Coronary artery (tissue), 2 donors: ENCODE data around the gene OSBPL3.

Experiments used
- DNase-seq: peaks from one replicate; pipeline ENCODE4 v3.0.0-alpha.2; 2017; ENCODE audit warnings: low spot score
- H3K27ac ChIP-seq, 2 donors: fragments of 200-600 bp; sonication (generic); one replicate each; pipeline ENCODE4 v1.5.1; 2016 to 2019
- H3K4me3 ChIP-seq: fragments of 200-600 bp; sonication (generic); 2 replicates; pipeline ENCODE4 v1.5.1; 2016; ENCODE audit warnings: mild to moderate bottlenecking, moderate library complexity
- CTCF ChIP-seq: fragments of 200-600 bp; sonication (generic); IDR thresholded peaks from one replicate; pipeline ENCODE4 v1.5.1; 2019; ENCODE audit warnings: antibody characterized with exemption

OSBPL3 gene

GRCh38 chr7:24869572-24869971, 110.4 kb downstream of the OSBPL3 start:
- TF ChIP-seq CTCF: no peak
- no peak for DNase-seq
- Histone ChIP-seq H3K27ac (no peak overlapping the region), H3K4me3 (no peak overlapping the region)

- Histone ChIP-seq H3K4me3 (no peak overlapping the region), H3K27ac (no peak overlapping the region)
- no peak for TF ChIP-seq CTCF
- no peak for DNase-seq
Observed at GRCh38 chr7:24868741-24869140, 111.2 kb downstream of the OSBPL3 start.

DNA sequence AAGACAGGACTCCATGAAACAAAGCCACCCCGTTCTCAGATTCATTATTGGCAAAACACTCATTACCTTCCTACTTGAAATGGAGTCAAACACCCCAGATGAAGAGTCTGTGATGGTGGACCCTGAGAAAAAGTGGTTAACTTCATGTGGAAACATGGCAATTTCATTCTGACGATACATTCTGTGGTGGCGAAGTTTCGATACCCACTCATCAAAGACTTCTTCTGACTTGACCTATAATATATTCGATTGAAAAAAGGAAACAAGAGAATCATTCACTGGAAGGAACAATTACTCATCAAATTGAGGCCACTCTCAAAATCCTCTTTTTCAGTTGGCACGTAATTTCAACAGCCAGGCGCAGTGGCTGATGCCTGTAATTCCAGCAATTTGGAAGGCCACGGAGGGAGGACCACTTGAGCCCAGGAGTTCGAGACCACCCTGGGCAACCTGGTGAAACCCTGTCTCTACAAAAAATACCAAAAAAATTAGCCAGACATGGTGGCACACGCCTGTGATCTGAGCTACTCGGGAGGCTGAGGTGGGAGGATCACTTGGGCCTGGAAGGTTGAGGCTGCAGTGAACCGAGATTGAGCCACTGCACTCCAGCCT, 113.9 kb downstream of the OSBPL3 start:
- no peak overlapping the region for H3K4me3 ChIP-seq
- H3K27ac ChIP-seq: no peak overlapping the region
- DNase-seq: no peak
- TF ChIP-seq CTCF: no peak

DNA sequence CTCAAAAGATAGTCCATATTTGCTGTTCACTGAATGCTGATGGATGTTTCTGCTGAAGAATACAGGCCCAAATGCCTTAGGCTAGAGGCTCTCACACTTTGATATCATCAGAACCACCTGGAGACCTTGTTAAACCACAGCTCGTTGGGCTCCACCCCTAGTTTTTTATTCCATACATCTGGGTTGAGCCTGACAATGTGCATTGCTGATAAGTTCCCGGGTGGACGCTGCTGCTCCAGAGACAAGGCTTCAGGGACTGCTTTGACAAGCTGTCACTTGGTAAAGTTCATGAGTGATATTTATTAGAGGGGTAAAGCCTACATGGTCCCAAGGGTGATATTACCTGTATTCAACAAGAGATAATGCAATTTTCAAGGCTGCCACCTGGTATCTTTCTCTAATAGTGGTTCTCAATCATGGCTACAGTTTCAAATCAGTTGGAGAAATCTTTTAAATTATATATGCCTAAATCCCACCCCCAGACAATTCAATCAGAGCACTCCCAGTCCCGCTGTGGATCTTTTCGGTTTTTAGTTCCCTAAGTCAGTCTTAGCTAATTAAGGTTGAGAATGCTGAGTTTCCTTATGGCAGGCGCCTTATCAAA, 115.7 kb downstream of the OSBPL3 start:
- DNase-seq: no peak
- no peak for TF ChIP-seq CTCF
- Histone ChIP-seq H3K27ac (no peak overlapping the region), H3K4me3 (no peak overlapping the region)

GRCh38 chr7:24863626-24864025, 116.4 kb downstream of the OSBPL3 start:
- no peak overlapping the region for H3K27ac ChIP-seq
- no peak for TF ChIP-seq CTCF
- DNase-seq: no peak
- H3K4me3 ChIP-seq: no peak overlapping the region

DNA sequence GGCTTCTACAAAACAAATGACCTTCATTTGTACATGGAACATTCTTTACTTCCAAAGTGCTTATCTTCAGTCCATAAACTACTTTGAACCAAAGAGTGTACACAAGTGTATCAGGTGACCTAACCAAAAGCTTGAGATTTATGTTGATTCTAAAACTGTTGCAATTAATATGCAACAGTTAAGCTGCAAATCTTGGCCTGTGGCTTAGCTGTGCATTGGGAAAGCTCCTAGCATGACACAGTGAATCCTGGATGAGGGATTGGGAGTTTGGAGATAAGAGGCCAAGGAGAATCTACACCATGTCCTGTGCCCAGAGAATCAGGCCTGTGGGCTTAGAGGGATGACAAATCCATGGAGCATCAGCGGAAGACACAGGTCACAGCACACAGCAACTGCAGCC, 117.5 kb downstream of the OSBPL3 start:
- no peak overlapping the region for H3K27ac ChIP-seq
- no peak for TF ChIP-seq CTCF
- no peak for DNase-seq

GRCh38 chr7:24861336-24861735, 118.6 kb downstream of the OSBPL3 start:
- Histone ChIP-seq H3K27ac (no peak overlapping the region), H3K4me3 (no peak overlapping the region)
- TF ChIP-seq CTCF: no peak
- DNase-seq: no peak

More for the DNA sequence above, 117.5 kb downstream of the OSBPL3 start:
- no peak overlapping the region for H3K4me3 ChIP-seq
